ENCODE data around the gene FBXL7.
A peak's percentile ranks its signal among the peaks of the same experiment; 100 is the strongest.

FBXL7 gene

DNA sequence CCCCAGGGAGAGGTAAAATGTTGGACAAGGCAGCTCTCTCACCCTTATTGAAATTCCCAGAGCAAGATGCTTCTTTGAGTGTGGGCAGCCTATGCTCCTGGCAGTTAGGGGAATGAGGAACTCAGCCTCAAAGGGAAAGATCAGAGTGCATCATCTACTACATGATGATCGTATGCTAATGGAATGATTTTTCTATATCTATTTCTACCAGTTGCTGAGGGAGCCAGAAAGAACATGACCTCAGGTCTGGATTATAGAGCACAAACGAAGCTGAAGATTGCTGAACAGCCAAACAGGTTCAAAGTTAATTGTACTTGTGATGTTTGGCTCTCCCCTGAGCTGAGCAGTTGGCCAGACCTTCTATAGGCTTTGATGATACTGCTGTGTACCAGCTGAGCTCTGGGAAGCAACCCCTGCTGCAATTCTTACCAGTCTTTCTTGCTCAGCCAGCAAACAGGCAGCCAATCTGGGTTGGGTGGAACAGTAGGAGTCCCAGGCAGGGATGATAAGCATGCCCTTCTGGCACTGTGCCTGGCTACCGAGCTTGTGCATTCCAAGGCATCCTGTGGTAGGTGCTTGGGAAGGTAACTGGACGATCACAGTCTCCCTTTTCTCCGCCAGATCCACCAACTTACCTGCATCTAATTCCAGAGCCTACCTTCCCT lies 10.3 kb upstream of the FBXL7 start:
- H3K27ac ChIP-seq = no peak overlapping the region
- TF ChIP-seq CTCF (conservative IDR thresholded peaks at IDR 0.05) = no peak
- no peak for TF ChIP-seq ZFX (IDR thresholded peaks at IDR 0.05)

DNA sequence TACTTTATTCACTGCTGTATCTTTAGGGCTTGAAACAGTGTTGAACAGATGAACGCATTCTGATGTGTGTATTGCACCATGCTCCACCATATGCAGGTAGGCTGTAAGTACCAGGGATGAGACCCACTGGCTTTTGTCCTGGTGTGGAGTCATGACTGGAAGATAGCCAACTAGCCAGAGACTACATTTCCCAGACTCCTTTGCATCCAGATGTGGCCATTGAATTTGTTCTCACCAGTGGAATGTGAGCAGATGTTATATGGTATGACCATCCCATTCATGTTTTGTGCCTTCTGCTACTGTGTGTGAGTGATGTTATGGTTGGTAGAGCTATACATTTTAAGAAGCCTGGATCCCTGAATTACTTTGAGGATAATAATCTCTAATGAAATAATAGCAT lies 7.4 kb upstream of the FBXL7 start:
- H3K27ac ChIP-seq = no peak overlapping the region
- no peak for TF ChIP-seq ZFX (IDR thresholded peaks at IDR 0.05)
- TF ChIP-seq CTCF (conservative IDR thresholded peaks at IDR 0.05) = no peak

DNA sequence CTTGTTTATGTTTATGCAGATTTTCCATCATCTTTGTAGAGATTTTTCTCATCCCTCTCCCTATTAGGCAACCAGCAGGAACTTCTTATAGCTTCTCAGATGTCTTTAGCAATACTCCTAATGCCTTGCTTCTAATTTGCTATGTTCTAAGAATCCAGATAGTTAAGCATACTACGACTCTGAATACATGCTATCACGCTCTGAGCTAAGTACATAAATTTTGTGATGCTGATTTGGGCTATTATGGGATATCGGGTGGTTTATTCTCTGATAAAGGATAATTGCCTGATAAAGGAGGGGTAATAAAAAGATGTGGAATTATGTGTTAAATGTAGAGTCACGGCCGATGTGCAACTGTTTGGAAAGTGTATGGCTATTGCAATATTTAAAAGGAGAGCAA lies 6.5 kb upstream of the FBXL7 start:
- no peak for TF ChIP-seq ZFX (IDR thresholded peaks at IDR 0.05)
- no peak for TF ChIP-seq CTCF (conservative IDR thresholded peaks at IDR 0.05)
- H3K27ac ChIP-seq = no peak overlapping the region

- TF ChIP-seq ZFX (IDR thresholded peaks at IDR 0.05) (no peak), CTCF (conservative IDR thresholded peaks at IDR 0.05) (no peak)
- no peak overlapping the region for H3K27ac ChIP-seq
Measured at GRCh38 chr5:15495026-15495425, 5.0 kb upstream of the FBXL7 start.

DNA sequence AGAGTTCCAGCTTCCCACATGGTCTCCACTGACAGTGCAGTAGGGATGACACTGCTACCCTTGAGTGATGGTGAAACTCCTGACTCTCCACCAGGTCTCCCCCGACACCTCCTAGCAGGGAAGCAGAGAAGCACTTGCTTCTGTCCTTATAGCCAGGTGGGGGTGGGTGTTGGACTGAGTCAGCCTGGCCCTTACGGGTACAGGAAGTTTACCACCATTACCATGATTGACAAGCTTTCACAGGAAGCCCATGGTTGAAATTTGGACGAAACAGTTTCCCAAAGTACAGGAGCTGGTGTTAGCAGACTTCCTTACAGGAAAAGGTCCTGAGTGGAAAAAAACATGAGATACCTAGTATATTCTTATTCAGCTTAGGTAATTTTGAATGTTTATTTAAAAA lies 3.1 kb upstream of the FBXL7 start:
- H3K27ac ChIP-seq = no peak overlapping the region
- TF ChIP-seq ZFX (IDR thresholded peaks at IDR 0.05) = no peak
- TF ChIP-seq CTCF (conservative IDR thresholded peaks at IDR 0.05) = no peak

- no peak overlapping the region for H3K27ac ChIP-seq
Measured at GRCh38 chr5:15500325-15501001, 483 bp downstream of the FBXL7 start.

More at GRCh38 chr5:15500325-15501001, 483 bp downstream of the FBXL7 start:
- TF ChIP-seq ZFX (IDR thresholded peaks at IDR 0.05) = no peak
- peak; percentile 17; the same call in 1 of the 2 replicates for TF ChIP-seq CTCF (conservative IDR thresholded peaks at IDR 0.05)

Measured in C4-2B (cell line).